Fibroblast of skin of left quadriceps (primary cell): ENCODE data around the gene SLC35A3.
"Not testable (repeated sequence)": the region's sequence is repeated elsewhere in the genome, so short reads cannot be mapped to it uniquely, and the experiment has no call there.

Source experiments
- DNase-seq, 2 experiments: peaks; one replicate each; pipeline ENCODE4 v3.0.0-alpha.2; 2013; ENCODE audit warnings: low read depth in 2 of 2

The SLC35A3 gene

GRCh38 chr1:100035214-100035613, 65.4 kb downstream of the SLC35A3 start:
- DNase-seq: no peak

- DNase-seq: no peak
These were observed 67.2 kb downstream of the SLC35A3 start for GRCh38 chr1:100036718-100037655.

- DNase-seq: no peak
These were observed 67.8 kb downstream of the SLC35A3 start for GRCh38 chr1:100037656-100037926.

- DNase-seq: peak; percentile 54 to 62
These were observed 68.3 kb downstream of the SLC35A3 start for GRCh38 chr1:100037927-100038659.

- DNase-seq: peak; percentile 26 to 29
These were observed 69.0 kb downstream of the SLC35A3 start for GRCh38 chr1:100038660-100039287.

- DNase-seq: no peak
These were observed 69.8 kb downstream of the SLC35A3 start for GRCh38 chr1:100039591-100039990.

DNA sequence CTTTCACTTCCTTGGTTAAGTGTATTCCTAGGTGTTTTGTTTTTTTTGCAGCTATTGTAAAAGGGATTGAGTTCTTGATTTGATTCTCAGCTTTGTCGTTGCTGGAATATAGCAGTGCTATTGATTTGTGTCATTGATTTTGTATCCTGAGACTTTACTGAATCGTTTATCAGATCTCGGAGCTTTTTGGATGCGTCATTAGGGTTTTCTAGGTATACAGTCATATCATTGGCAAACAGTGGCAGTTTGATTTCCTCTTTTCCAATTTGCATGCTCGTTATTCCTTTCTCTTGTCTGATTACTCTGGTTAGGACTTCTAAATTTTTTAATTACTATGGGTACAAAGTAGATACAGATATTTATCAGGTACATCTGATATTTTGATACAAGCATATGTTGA, 75.4 kb downstream of the SLC35A3 start:
- DNase-seq: no peak

DNA sequence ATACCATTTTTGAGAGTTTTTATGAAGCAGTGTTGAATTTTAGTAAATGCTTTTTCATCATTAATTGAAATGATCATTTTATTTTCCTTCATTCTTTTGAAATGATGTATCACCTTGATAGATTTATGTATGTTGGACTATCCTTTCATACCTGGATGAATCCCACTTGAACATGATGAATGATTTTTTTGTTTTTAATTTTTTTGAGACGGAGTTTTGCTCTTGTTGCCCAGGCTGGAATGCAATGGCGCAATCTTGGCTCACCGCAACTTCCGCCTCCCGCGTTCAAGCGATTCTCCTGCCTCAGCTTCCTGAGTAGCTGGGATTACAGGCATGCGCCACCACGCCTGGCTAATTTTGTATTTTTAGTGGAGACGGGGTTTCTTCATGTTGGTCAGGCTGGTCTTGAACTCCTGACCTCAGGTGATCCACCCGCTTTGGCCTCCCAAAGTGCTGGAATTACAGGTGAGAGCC, 77.5 kb downstream of the SLC35A3 start:
- not testable (repeated sequence) for DNase-seq

DNA sequence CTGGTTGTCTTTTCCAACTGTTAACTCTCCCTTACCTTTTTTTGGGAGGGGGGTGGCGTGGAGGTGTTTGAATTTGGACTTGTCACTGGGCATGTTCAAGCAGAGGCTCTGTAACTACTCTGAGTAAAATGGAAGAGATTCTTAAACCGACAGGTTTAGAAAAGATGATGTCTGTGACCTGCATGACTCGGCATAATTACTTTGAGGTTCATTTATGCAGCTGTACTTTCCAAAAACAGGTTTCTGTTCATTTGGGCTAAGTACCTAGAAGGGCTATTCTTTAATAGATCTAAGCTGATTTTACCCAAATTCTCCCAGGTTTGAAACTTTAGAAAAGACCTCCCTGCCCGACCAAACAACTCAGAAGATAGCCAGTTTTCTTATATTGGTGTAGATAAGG, 80.3 kb downstream of the SLC35A3 start:
- DNase-seq: no peak

DNA sequence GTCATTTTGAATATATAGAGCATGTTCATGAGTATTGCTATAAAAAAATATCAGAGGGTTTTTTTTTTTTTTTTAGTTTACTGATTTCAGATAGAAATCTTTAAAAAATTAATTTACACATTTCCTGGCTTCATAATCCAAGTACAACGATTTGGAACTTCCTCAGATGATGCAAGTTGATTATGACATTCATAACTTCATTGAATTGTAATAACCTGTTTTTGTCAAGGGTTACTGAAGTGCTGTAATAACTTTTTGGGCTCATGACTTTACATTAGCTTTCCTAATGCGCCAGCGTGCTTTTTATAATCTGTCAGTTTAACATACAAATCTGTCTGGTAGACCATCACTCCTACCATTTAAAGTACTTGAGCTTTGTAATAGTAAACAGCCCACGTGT, 81.6 kb downstream of the SLC35A3 start:
- no peak for DNase-seq

GRCh38 chr1:100051893-100052292, 82.1 kb downstream of the SLC35A3 start:
- no peak for DNase-seq

GRCh38 chr1:100053119-100053518, 83.3 kb downstream of the SLC35A3 start:
- DNase-seq: no peak

DNA sequence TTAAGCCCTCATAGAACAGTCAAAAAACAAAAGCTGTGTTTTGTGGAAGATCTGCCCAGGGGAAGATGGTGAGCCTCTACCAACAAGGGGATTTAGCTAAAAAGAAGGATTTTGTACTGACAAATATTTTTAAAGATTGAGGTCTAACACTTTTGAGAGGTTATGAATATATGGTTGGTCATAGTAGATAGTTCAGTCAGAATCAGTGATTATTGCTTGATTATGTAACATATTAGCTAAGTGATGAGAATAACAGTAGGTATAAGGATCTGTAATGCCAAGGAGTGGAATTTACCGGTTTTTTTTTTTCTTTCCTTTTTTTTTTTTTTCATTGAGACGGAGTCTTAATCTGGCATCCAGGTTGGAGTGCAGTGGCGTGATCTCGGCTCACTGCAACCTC, 83.9 kb downstream of the SLC35A3 start:
- no peak for DNase-seq

DNA sequence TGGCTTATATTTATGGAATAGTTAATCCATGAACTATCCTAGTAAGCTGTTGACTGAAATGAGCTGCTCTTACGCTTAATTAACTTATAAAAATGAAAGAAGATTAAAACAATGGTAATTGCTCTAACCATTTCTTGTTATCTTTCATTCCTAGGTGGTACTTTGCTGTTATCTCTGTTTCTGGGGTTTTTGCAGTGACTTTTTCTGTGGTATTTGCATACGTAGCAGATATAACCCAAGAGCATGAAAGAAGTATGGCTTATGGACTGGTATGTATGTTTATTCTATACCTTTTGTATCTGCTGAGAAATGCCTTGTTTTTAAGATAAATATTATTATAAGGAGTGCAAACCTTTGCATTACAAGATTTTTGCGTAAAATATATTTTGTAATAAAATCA, 91.9 kb downstream of the SLC35A3 start:
- no peak for DNase-seq

GRCh38 chr1:100065183-100065968, 95.6 kb downstream of the SLC35A3 start:
- no peak for DNase-seq

- no peak for DNase-seq
These were observed 96.1 kb downstream of the SLC35A3 start for GRCh38 chr1:100065969-100066227.

DNA sequence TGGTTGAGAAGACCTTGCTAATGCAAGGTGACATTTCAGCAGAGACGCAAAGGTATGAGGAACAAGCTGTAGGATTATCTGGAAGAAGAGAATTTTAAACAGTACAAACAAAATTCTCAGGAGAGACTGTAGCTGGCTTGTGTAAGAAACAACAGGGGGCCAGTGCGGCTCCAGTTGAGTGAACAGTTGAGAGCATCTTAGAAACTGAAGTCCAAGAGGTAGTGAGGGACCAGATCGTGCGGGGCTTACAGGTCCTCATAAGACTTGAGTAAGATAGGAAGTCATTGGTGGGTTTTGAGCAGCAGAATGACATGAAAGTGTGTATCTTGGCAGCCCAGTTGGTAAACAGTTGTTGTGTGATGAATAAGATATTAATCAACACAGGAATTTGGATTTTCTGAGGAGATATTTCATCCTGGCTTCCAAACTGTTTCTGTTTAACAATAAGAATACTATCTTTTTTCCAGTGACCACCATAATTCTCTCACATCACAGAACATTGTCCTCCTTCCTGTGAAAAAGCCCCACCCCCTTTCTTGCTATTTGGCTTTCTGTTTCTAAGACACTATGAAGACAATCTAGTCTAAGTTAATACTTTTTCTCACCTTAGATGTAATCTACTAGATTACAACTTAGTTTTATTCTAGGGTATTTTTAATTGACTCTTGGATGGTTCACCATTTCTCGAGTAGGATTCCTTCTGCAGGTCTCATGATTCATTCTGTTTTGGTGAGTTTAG, 100.6 kb downstream of the SLC35A3 start:
- DNase-seq: no peak

- DNase-seq: no peak
These were observed 103.7 kb downstream of the SLC35A3 start for GRCh38 chr1:100073531-100073930.

DNA sequence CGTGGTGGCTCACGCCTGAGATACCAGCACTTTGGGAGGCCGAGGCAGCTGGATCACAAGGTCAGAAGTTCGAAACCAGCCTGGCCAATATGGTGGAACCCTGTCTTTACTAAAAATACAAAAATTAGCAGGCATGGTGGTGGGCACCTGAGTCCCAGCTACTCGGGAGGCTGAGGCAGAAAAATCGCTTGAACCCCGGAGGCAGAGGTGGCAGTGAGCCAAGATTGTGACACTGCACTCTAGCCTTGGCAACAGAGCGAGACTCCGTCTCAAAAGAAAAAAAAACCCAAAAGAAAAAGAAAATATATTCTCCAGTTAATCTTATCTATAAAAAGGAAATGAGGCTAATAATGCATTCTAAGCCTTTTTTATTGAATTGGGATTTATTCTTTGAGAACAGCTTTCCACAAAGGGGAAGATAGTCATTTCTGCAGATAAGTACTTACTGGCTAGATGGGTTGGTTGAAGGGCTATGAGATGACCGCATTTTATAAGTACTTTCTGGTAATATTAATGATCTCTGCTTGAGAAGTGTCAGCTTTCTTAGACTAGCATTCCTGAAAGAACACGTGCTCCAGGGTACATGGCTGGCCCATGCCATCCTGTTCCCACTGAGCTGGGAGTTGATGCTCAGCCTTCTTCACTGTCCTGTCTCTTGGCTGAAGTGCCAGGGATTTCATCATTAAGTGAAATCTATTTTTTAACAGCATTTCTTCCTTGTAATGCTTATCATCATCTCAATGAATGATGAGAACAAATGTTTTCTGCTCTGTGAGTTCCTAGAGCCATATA, 105.0 kb downstream of the SLC35A3 start:
- no peak for DNase-seq

DNA sequence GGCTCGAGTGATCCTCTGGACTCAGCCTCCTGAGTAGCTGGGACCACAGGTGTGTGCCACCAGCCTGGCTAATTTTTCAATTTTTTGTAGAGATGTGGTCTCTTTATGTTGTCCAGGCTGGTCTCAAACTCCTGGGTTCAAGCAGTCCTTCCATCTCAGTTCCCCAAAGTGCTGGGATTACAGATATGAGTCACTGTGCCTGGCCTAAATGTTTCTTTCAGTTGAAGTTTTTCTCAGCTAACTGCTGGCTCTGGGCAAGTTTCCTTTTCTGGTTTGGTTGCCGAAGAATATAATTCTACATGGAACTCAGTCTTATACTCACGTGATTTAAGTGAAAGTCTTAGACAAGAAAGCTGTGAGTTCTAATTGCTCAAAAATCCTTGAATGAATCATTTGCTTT, 106.0 kb downstream of the SLC35A3 start:
- no peak for DNase-seq

DNA sequence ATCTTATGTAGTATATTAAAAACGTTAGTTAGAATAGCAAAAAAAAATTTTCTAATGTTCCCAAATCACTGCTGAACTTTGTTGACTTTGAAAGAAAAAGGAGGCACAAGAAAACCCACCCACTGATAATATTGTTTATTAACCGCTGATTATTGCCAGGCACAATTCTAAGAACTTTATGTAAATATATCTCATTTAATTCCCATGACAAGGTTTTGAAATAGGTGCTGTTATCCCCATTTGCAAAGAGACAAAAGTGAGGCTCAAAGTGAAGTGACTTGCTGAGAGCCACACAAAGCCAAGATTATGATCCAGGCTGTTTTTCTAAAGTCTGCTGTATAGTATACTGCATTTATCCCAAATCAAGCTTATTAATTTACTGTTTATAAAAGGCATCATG, 106.5 kb downstream of the SLC35A3 start:
- DNase-seq: no peak
